ENCODE measurements around the gene PCDHGA7. TPM values are rescaled to one million over a fixed set of nuclear protein-coding genes. Genes with fewer than 3 reads are reported as not detected.

PCDHGA7 gene
- total and polyA plus RNA-seq, 11 donors = 1.4 to 14.1 (median 7.5) TPM

GRCh38 chr5:141388661-141389060 is 6.1 kb downstream of the PCDHGA7 start:
- DNase-seq = no peak
- Histone ChIP-seq H3K4me3 (no peak overlapping the region), H3K4me1 (peaks cover 0 to 8% (median 0%) of the 10 kb centered on the region in 12 donors), H3K9me3 (peaks cover 0 to 96% (median 65%) of the 10 kb centered on the region in 12 donors), H3K27me3 (peaks cover 0 to 35% (median 0%) of the 10 kb centered on the region in 9 donors), H3K36me3 (peaks cover 0 to 23% (median 0%) of the 10 kb centered on the region in 9 donors), H3K27ac (no peak overlapping the region)
- 54 to 64% (median 61%) methylated on average over 10 of the region's 10 CpGs for WGBS, 4 donors
- TF ChIP-seq POLR2A (IDR thresholded peaks at IDR 0.05) = no peak
- TF ChIP-seq CTCF (IDR thresholded peaks at IDR 0.05) = no peak
- intact Hi-C loops (cut with DNase I) = no loop called here
- no peak for ATAC-seq

- Histone ChIP-seq H3K27me3 (peaks cover 0 to 33% (median 0%) of the 10 kb centered on the region in 9 donors), H3K27ac (no peak overlapping the region), H3K9me3 (peaks cover 0 to 96% (median 65%) of the 10 kb centered on the region in 12 donors), H3K4me3 (no peak overlapping the region), H3K36me3 (peaks cover 0 to 23% (median 0%) of the 10 kb centered on the region in 9 donors), H3K4me1 (peaks cover 0 to 8% (median 0%) of the 10 kb centered on the region in 12 donors)
- WGBS, 4 donors = 40 to 52% (median 46%) methylated on average over 62 to 77 of the region's 77 CpGs
- no peak for TF ChIP-seq POLR2A (IDR thresholded peaks at IDR 0.05)
- no peak for TF ChIP-seq CTCF (IDR thresholded peaks at IDR 0.05)
- ATAC-seq (no peak), DNase-seq (no peak)
- intact Hi-C loops (cut with DNase I) = no loop called here
Observed at GRCh38 chr5:141389153-141390042, 6.9 kb downstream of the PCDHGA7 start.

GRCh38 chr5:141392429-141393198 is 10.1 kb downstream of the PCDHGA7 start, which contains the start of gene PCDHGA8:
TSS of gene PCDHGA8 (plus strand) at chr5:141392633. CDS start at chr5:141392814, 181 bp downstream.
- ATAC-seq (no peak), DNase-seq (no peak)
- Histone ChIP-seq H3K4me1 (peaks cover 0 to 9% (median 0%) of the 10 kb centered on the region in 12 donors), H3K4me3 (no peak within 1 kb of the TSS), H3K27me3 (peaks cover 0 to 43% (median 0%) of the 10 kb centered on the region in 9 donors), H3K9me3 (peaks cover 0 to 95% (median 63%) of the 10 kb centered on the region in 12 donors), H3K27ac (no peak within 1 kb of the TSS), H3K36me3 (peaks cover 0 to 12% (median 0%) of the 10 kb centered on the region in 9 donors)
- WGBS, 4 donors = 39 to 49% (median 44%) methylated on average over 32 to 38 of the region's 38 CpGs
- peak in 5 of 12 donors; percentile 8 to 31 (median 16) for TF ChIP-seq CTCF (IDR thresholded peaks at IDR 0.05)
- no peak for TF ChIP-seq POLR2A (IDR thresholded peaks at IDR 0.05)
- intact Hi-C loops (cut with DNase I) = no loop called here

Data from heart left ventricle (tissue), 16 donors.